Measurements from ENCODE around the gene ABAT. TPM values are rescaled to one million over a fixed set of nuclear protein-coding genes. Genes with fewer than 3 reads are reported as not detected.
"Not testable (repeated sequence)": the region's sequence is repeated elsewhere in the genome, so short reads cannot be mapped to it uniquely, and the experiment has no call there.

The ABAT gene
- total and polyA plus RNA-seq, 2 experiments from 2014 or later, result 4.7 to 8.0 TPM

DNA sequence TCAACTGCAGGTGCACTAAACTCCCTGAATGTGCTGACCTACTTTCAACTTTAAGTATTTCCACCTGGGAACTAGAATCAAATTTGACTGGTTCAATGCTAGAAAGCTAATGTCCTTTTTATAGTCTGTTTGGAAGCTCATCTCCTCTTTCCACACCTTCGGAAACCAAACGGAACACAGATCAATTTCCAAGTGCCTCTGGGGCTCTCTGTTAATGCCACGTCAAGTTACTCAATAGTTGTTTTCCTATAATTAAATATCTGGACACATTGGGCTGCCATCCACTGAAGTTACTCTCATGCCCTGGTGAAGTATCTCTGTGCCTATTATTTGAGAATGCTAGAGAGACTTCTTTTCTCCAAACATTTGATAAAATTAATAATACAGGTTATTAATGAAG is 29.7 kb downstream of the ABAT start:
- Histone ChIP-seq H2AFZ (no peak overlapping the region), H4K20me1 (ENCODE audit: insufficient read depth) (no peaks in the 10 kb centered on the region), H3K36me3 (ENCODE audit: low read depth) (no peaks in the 10 kb centered on the region), H3K9me3 (ENCODE audit: low read depth) (no peaks in the 10 kb centered on the region), H3K27ac (no peak overlapping the region), H3K27me3 (replicated peaks; ENCODE audit: insufficient read depth) (no peaks in the 10 kb centered on the region), H3K79me2 (ENCODE audit: insufficient read depth) (no peaks in the 10 kb centered on the region), H3F3A (ENCODE audit: insufficient read depth) (no peaks in the 10 kb centered on the region), H3K9me2 (ENCODE audit: insufficient read depth) (no peaks in the 10 kb centered on the region), H3K9ac (no peak overlapping the region), H3K4me3 (no peak overlapping the region), H3K4me1 (ENCODE audit: insufficient read depth) (no peaks in the 10 kb centered on the region), H3K4me2 (ENCODE audit: unreplicated experiment) (no peak overlapping the region)
- in situ Hi-C loops (cut with MboI), result no loop called here
- DNase-seq, result no peak
- WGBS, 2 experiments (ENCODE audit: low coverage in 1 of 2, low lambda C conversion rate in 2 of 2, missing lambda C conversion rate in 2 of 2), result 51 to 61% methylated on average over 3 of the region's 3 CpGs
- no peak for TF ChIP-seq EZH2 (IDR thresholded peaks at IDR 0.05; ENCODE audit: insufficient read depth, poor library complexity, severe bottlenecking)
- TF ChIP-seq EZH2phosphoT487 (IDR thresholded peaks at IDR 0.05; ENCODE audit: insufficient read depth, low read depth), result no peak

DNA sequence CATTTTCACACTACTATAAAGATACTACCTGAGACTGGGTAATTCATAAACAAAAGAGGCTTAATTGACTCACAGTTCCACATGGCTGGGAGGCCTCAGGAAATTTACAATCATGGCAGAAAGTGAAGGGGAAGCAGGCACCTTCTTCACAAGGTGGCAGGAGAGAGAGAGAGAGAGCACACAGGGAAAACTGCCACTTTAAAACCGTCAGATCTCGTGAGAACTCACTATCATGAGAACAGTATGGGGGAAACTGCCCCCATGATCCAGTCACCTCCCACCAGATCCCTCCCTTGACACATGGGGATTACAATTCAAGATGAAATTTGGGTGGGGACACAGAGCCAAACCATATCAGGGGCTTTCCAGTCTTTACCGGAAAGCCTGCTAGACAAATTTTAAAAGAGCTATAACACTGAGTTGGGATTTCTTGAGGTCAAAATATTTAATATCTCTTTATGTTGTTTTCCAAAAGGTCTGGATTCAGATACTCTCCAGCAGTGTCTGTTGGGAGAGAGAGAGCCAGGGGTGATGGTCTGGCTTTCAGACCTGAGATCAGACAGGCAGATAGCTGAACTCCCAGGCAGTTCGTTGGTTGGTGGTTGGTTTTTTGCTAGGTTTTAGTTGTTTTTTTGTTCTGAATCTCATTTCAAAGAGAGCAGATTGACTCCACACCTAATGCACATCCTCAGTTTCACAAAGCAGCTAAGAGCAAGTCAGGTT is 30.8 kb downstream of the ABAT start:
- 46 to 57% methylated on average over 4 of the region's 4 CpGs for WGBS, 2 experiments (ENCODE audit: low coverage in 1 of 2, low lambda C conversion rate in 2 of 2, missing lambda C conversion rate in 2 of 2)
- H3K9me2 ChIP-seq (ENCODE audit: insufficient read depth); DNase-seq: not testable (repeated sequence)

GRCh38 chr16:8708536-8708935 is 34.1 kb downstream of the ABAT start:
- Histone ChIP-seq H3K9me3 (ENCODE audit: low read depth) (no peaks in the 10 kb centered on the region), H3F3A (ENCODE audit: insufficient read depth) (no peaks in the 10 kb centered on the region), H4K20me1 (ENCODE audit: insufficient read depth) (no peaks in the 10 kb centered on the region), H3K27ac (no peak overlapping the region), H3K79me2 (ENCODE audit: insufficient read depth) (no peaks in the 10 kb centered on the region), H2AFZ (no peak overlapping the region), H3K4me1 (ENCODE audit: insufficient read depth) (no peaks in the 10 kb centered on the region), H3K27me3 (replicated peaks; ENCODE audit: insufficient read depth) (no peaks in the 10 kb centered on the region), H3K9me2 (ENCODE audit: insufficient read depth) (no peaks in the 10 kb centered on the region), H3K4me3 (no peak overlapping the region), H3K4me2 (ENCODE audit: unreplicated experiment) (no peak overlapping the region), H3K36me3 (ENCODE audit: low read depth) (no peaks in the 10 kb centered on the region), H3K9ac (no peak overlapping the region)
- no peak for DNase-seq
- in situ Hi-C loops (cut with MboI), result no loop called here
- 51 to 58% methylated on average over 4 of the region's 4 CpGs for WGBS, 2 experiments (ENCODE audit: low coverage in 1 of 2, low lambda C conversion rate in 2 of 2, missing lambda C conversion rate in 2 of 2)
- TF ChIP-seq EZH2phosphoT487 (IDR thresholded peaks at IDR 0.05; ENCODE audit: insufficient read depth, low read depth) (no peak), EZH2 (IDR thresholded peaks at IDR 0.05; ENCODE audit: insufficient read depth, poor library complexity, severe bottlenecking) (no peak)

More for the DNA sequence above, 30.8 kb downstream of the ABAT start:
- H3K79me2 ChIP-seq (ENCODE audit: insufficient read depth); H3K9ac ChIP-seq; H3K27ac ChIP-seq; H3F3A ChIP-seq (ENCODE audit: insufficient read depth); H3K9me3 ChIP-seq (ENCODE audit: low read depth); in situ Hi-C loops (cut with MboI); H3K4me1 ChIP-seq (ENCODE audit: insufficient read depth); H4K20me1 ChIP-seq (ENCODE audit: insufficient read depth); H3K36me3 ChIP-seq (ENCODE audit: low read depth); H3K27me3 ChIP-seq (replicated peaks; ENCODE audit: insufficient read depth); H2AFZ ChIP-seq; H3K4me2 ChIP-seq (ENCODE audit: unreplicated experiment); H3K4me3 ChIP-seq: not testable (repeated sequence)

GRCh38 chr16:8712589-8713361 is 38.4 kb downstream of the ABAT start:
- no peak for DNase-seq
- Histone ChIP-seq H3K36me3 (ENCODE audit: low read depth) (no peaks in the 10 kb centered on the region), H2AFZ (no peak overlapping the region), H3K27ac (no peak overlapping the region), H4K20me1 (ENCODE audit: insufficient read depth) (no peaks in the 10 kb centered on the region), H3K9me2 (ENCODE audit: insufficient read depth) (no peaks in the 10 kb centered on the region), H3F3A (ENCODE audit: insufficient read depth) (no peaks in the 10 kb centered on the region), H3K9me3 (ENCODE audit: low read depth) (no peaks in the 10 kb centered on the region), H3K27me3 (replicated peaks; ENCODE audit: insufficient read depth) (no peaks in the 10 kb centered on the region), H3K9ac (no peak overlapping the region), H3K4me2 (ENCODE audit: unreplicated experiment) (no peak overlapping the region), H3K79me2 (ENCODE audit: insufficient read depth) (no peaks in the 10 kb centered on the region), H3K4me1 (ENCODE audit: insufficient read depth) (no peaks in the 10 kb centered on the region), H3K4me3 (no peak overlapping the region)
- WGBS, 2 experiments (ENCODE audit: low coverage in 1 of 2, low lambda C conversion rate in 2 of 2, missing lambda C conversion rate in 2 of 2), result 35 to 40% methylated on average over 24 to 27 of the region's 27 CpGs
- no peak for TF ChIP-seq EZH2phosphoT487 (IDR thresholded peaks at IDR 0.05; ENCODE audit: insufficient read depth, low read depth)
- no peak for TF ChIP-seq EZH2 (IDR thresholded peaks at IDR 0.05; ENCODE audit: insufficient read depth, poor library complexity, severe bottlenecking)
- in situ Hi-C loops (cut with MboI), result no loop called here
